Loucy (cell line): ENCODE data around the gene LOXL1.

Experiments
- EZH2phosphoT487 ChIP-seq: fragments of 200-600 bp; IDR thresholded peaks from 2 replicates; pipeline ENCODE4 v1.6.1; 2018; ENCODE audit warnings: antibody characterized with exemption, mild to moderate bottlenecking, moderate library complexity, borderline replicate concordance
- TF ChIP-seq, protein P1 (sequence below): fragments of 200-600 bp; sonication (generic); conservative IDR thresholded peaks from 2 replicates; pipeline ENCODE4 v1.5.1; 2014; ENCODE audit warnings: mild to moderate bottlenecking, antibody characterized with exemption, low read length

DNA sequence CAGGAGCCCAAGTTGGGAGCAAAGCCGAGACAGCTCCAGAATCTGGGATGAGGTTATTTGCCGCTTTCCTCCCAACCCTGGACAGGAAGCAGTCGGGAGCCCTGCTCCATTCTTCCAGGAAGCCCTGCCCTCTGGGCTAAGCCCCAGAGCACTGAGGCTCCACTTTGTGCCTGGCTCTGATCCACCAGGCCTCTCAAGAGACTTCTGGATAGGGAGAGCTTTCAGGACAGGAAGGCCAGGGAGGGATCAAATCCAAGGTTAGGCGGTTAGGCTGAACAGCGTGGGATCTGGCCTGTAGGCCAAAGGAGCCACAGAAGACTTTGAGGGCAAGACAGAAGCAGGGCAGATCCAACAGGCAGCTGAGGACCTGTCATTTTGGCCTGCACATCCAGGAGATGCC, 65.0 kb downstream of the LOXL1 start:
- TF ChIP-seq, protein P1, sequence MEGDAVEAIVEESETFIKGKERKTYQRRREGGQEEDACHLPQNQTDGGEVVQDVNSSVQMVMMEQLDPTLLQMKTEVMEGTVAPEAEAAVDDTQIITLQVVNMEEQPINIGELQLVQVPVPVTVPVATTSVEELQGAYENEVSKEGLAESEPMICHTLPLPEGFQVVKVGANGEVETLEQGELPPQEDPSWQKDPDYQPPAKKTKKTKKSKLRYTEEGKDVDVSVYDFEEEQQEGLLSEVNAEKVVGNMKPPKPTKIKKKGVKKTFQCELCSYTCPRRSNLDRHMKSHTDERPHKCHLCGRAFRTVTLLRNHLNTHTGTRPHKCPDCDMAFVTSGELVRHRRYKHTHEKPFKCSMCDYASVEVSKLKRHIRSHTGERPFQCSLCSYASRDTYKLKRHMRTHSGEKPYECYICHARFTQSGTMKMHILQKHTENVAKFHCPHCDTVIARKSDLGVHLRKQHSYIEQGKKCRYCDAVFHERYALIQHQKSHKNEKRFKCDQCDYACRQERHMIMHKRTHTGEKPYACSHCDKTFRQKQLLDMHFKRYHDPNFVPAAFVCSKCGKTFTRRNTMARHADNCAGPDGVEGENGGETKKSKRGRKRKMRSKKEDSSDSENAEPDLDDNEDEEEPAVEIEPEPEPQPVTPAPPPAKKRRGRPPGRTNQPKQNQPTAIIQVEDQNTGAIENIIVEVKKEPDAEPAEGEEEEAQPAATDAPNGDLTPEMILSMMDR: no peak
- no peak for TF ChIP-seq EZH2phosphoT487
